Measurements from ENCODE around the gene STPG1.

Gene STPG1

GRCh38 chr1:24392982-24393650, 20.5 kb downstream of the STPG1 start:
- DNase-seq (ENCODE audit: low read depth) = no peak

GRCh38 chr1:24392604-24392946, 21.0 kb downstream of the STPG1 start:
- DNase-seq (ENCODE audit: low read depth) = no peak

- peak; percentile 39 for DNase-seq (ENCODE audit: low read depth)
These were observed 21.5 kb downstream of the STPG1 start for GRCh38 chr1:24391882-24392603.

- DNase-seq (ENCODE audit: low read depth) = peak; percentile 88
These were observed 22.4 kb downstream of the STPG1 start for GRCh38 chr1:24390924-24391782.

GRCh38 chr1:24389231-24389678, 24.3 kb downstream of the STPG1 start:
- DNase-seq (ENCODE audit: low read depth) = no peak

- peak; percentile 44 for DNase-seq (ENCODE audit: low read depth)
These were observed 25.2 kb downstream of the STPG1 start for GRCh38 chr1:24388331-24388885.

- no peak for DNase-seq (ENCODE audit: low read depth)
These were observed 25.9 kb downstream of the STPG1 start for GRCh38 chr1:24387636-24388175.

GRCh38 chr1:24386931-24387330, 26.7 kb downstream of the STPG1 start:
- no peak for DNase-seq (ENCODE audit: low read depth)

GRCh38 chr1:24386241-24386640, 27.3 kb downstream of the STPG1 start:
- peak; percentile 39 for DNase-seq (ENCODE audit: low read depth)

- DNase-seq (ENCODE audit: low read depth) = no peak
These were observed 28.2 kb downstream of the STPG1 start for GRCh38 chr1:24385160-24385940.

GRCh38 chr1:24384251-24385090, 29.1 kb downstream of the STPG1 start:
- DNase-seq (ENCODE audit: low read depth) = peak; percentile 79

- peak; percentile 85 for DNase-seq (ENCODE audit: low read depth)
These were observed 30.1 kb downstream of the STPG1 start for GRCh38 chr1:24383381-24383940.

GRCh38 chr1:24382165-24382577, 31.4 kb downstream of the STPG1 start:
- no peak for DNase-seq (ENCODE audit: low read depth)

- DNase-seq (ENCODE audit: low read depth) = no peak
These were observed 32.3 kb downstream of the STPG1 start for GRCh38 chr1:24381256-24381655.

GRCh38 chr1:24380508-24380907, 33.1 kb downstream of the STPG1 start:
- DNase-seq (ENCODE audit: low read depth) = no peak

- DNase-seq (ENCODE audit: low read depth) = peak; percentile 52
These were observed 33.8 kb downstream of the STPG1 start for GRCh38 chr1:24379733-24380315.

GRCh38 chr1:24374891-24375786, 38.4 kb downstream of the STPG1 start:
- no peak for DNase-seq (ENCODE audit: low read depth)

- no peak for DNase-seq (ENCODE audit: low read depth)
These were observed 39.9 kb downstream of the STPG1 start for GRCh38 chr1:24373710-24374109.

- DNase-seq (ENCODE audit: low read depth) = no peak
These were observed 40.5 kb downstream of the STPG1 start for GRCh38 chr1:24373044-24373443.
